Neural cell (in vitro differentiated cells): ENCODE measurements around the gene SLC6A18. TPM values are rescaled to one million over a fixed set of nuclear protein-coding genes. Genes with fewer than 3 reads are reported as not detected.

Experiments
- H2AFZ ChIP-seq: fragments of 200-600, 300-800 bp; sonication (generic), shearing (Covaris generic); 2 replicates; pipeline ENCODE4 v1.6.0; 2014; ENCODE audit warnings: low read depth, mild to moderate bottlenecking, antibody characterized with exemption, low read length, moderate library complexity
- H3F3A ChIP-seq: fragments of 200-600 bp; shearing (Covaris generic); 2 replicates; pipeline ENCODE4 v1.6.1; 2016; ENCODE audit warnings: mild to moderate bottlenecking, moderate library complexity, mixed read lengths, antibody characterized with exemption, low read length; ENCODE audit not compliant: insufficient read depth, poor library complexity, severe bottlenecking
- H3K27ac ChIP-seq: fragments of 200-600, 300-800 bp; sonication (generic), shearing (Covaris generic); 2 replicates; pipeline ENCODE4 v1.5.1; 2014; ENCODE audit warnings: mild to moderate bottlenecking, low read length, moderate library complexity
- H3K27me3 ChIP-seq: fragments of 300-800, 200-600 bp; sonication (generic), shearing (Covaris generic); 2 replicates; pipeline ENCODE4 v1.6.0; 2014; ENCODE audit warnings: mild to moderate bottlenecking, low read depth, low read length, moderate library complexity; ENCODE audit not compliant: insufficient read depth
- H3K36me3 ChIP-seq: fragments of 300-800, 200-600 bp; sonication (generic), shearing (Covaris generic); 2 replicates; pipeline ENCODE4 v1.5.1; 2014; ENCODE audit warnings: mild to moderate bottlenecking, antibody characterized with exemption, low read length, moderate library complexity; ENCODE audit not compliant: insufficient read depth
- H3K4me2 ChIP-seq: fragments of 300-800, 200-600 bp; sonication (generic), shearing (Covaris generic); 2 replicates; pipeline ENCODE4 v1.6.0; 2014; ENCODE audit warnings: mild to moderate bottlenecking, low read length
- H3K4me3 ChIP-seq: fragments of 300-800, 200-600 bp; sonication (generic), shearing (Covaris generic); 2 replicates; pipeline ENCODE4 v1.5.1; 2014; ENCODE audit warnings: mild to moderate bottlenecking, low read length, moderate library complexity
- H3K79me2 ChIP-seq: fragments of 200-600 bp; shearing (Covaris generic); replicated peaks from 2 replicates; pipeline ENCODE4 v1.6.0; 2014; ENCODE audit warnings: mild to moderate bottlenecking, low read length, moderate library complexity; ENCODE audit not compliant: insufficient read depth
- H3K9ac ChIP-seq: fragments of 300-800, 200-600 bp; sonication (generic), shearing (Covaris generic); 2 replicates; pipeline ENCODE4 v1.6.1; 2016; ENCODE audit warnings: mild to moderate bottlenecking, low read length, mixed read lengths
- H3K9me2 ChIP-seq: fragments of 200-600 bp; shearing (Covaris generic); 2 replicates; pipeline ENCODE4 v1.6.1; 2016; ENCODE audit warnings: mild to moderate bottlenecking, low read length, mixed read lengths; ENCODE audit not compliant: insufficient read depth
- H3K9me3 ChIP-seq: fragments of 200-600, 300-800 bp; sonication (generic), shearing (Covaris generic); 2 replicates; pipeline ENCODE4 v1.6.1; 2016; ENCODE audit warnings: mild to moderate bottlenecking, mixed run types, low read length, moderate library complexity, mixed read lengths
- H4K20me1 ChIP-seq: fragments of 200-600 bp; shearing (Covaris generic); 2 replicates; pipeline ENCODE4 v1.6.1; 2016; ENCODE audit warnings: mild to moderate bottlenecking, mixed run types; ENCODE audit not compliant: insufficient read depth
- EP300 ChIP-seq: fragments of 450-650 bp; conservative IDR thresholded peaks from 2 replicates; pipeline ENCODE4 v1.6.1; 2014; ENCODE audit warnings: antibody characterized with exemption, mild to moderate bottlenecking, moderate library complexity; ENCODE audit not compliant: poor library complexity, severe bottlenecking
- EZH2 ChIP-seq: fragments of 200-600, 300-800 bp; shearing (Covaris generic), sonication (generic); IDR thresholded peaks from 2 replicates; pipeline ENCODE4 v1.6.1; 2014; ENCODE audit warnings: antibody characterized with exemption, low read length, borderline replicate concordance, mild to moderate bottlenecking; ENCODE audit not compliant: insufficient read depth, poor library complexity, severe bottlenecking
- MXI1 ChIP-seq: fragments of 450-650 bp; conservative IDR thresholded peaks from 2 replicates; pipeline ENCODE4 v1.6.1; 2014; ENCODE audit warnings: antibody characterized with exemption, mild to moderate bottlenecking; ENCODE audit not compliant: poor library complexity, severe bottlenecking
- POLR2AphosphoS5 ChIP-seq: IDR thresholded peaks from 2 replicates; pipeline ENCODE4 v1.6.1; 2012
- RAD21 ChIP-seq: fragments of 450-650 bp; conservative IDR thresholded peaks from 2 replicates; pipeline ENCODE4 v1.6.1; 2014; ENCODE audit warnings: antibody characterized with exemption, mild to moderate bottlenecking, moderate library complexity
- REST ChIP-seq: IDR thresholded peaks from 2 replicates; pipeline ENCODE4 v1.6.1; 2012; ENCODE audit warnings: borderline replicate concordance
- SMC3 ChIP-seq: fragments of 450-650 bp; conservative IDR thresholded peaks from 2 replicates; pipeline ENCODE4 v1.6.1; 2014; ENCODE audit warnings: antibody characterized with exemption, mild to moderate bottlenecking, moderate library complexity; ENCODE audit not compliant: poor library complexity
- TAF1 ChIP-seq: IDR thresholded peaks from 2 replicates; pipeline ENCODE4 v1.6.1; 2012; ENCODE audit warnings: low read depth
- polyA plus RNA-seq: library from polyadenylated mRNA; depleted of rRNA; stranded (reverse); fragments of >200 nt; gene quantifications from 2 replicates; pipeline ENCODE4 v1.2.3, GENCODE V29; 2014
- TF ChIP-seq, protein P1 (sequence below): fragments of 450-650 bp; IDR thresholded peaks from 2 replicates; pipeline ENCODE4 v1.5.1; 2014; ENCODE audit warnings: antibody characterized with exemption, mild to moderate bottlenecking, moderate library complexity; ENCODE audit not compliant: poor library complexity, severe bottlenecking

Gene SLC6A18
- polyA plus RNA-seq, 1 donor from 2014 or later, result not detected

DNA sequence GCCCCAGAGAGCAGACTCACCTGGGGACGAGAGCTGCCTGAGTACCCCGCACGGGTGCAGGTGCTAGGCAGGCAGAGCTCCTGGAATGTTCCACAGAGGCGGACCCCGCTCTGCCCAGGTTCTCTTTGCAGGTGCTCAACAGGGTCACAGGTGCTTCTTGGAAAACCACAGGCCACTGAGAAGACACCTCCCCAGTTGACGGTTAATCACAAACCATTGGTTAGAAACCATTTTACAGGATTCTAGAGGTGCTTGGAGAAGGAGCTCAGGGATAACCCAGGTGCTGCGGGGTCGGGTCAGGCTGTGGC lies 41.1 kb upstream of the SLC6A18 start:
- Histone ChIP-seq H3K9me3 (no peaks in the 10 kb centered on the region), H3K9me2 (no peaks in the 10 kb centered on the region), H3F3A (no peaks in the 10 kb centered on the region), H3K79me2 (no peaks in the 10 kb centered on the region), H3K27ac (no peak overlapping the region), H3K4me2 (no peak overlapping the region), H3K27me3 (no peaks in the 10 kb centered on the region), H4K20me1 (no peaks in the 10 kb centered on the region), H2AFZ (no peak overlapping the region), H3K4me3 (no peak overlapping the region), H3K9ac (no peak overlapping the region), H3K36me3 (no peaks in the 10 kb centered on the region)
- TF ChIP-seq MXI1 (no peak), TAF1 (no peak), SMC3 (no peak), RAD21 (no peak), POLR2AphosphoS5 (no peak), REST (no peak), EP300 (no peak), EZH2 (no peak)
- TF ChIP-seq, protein P1, sequence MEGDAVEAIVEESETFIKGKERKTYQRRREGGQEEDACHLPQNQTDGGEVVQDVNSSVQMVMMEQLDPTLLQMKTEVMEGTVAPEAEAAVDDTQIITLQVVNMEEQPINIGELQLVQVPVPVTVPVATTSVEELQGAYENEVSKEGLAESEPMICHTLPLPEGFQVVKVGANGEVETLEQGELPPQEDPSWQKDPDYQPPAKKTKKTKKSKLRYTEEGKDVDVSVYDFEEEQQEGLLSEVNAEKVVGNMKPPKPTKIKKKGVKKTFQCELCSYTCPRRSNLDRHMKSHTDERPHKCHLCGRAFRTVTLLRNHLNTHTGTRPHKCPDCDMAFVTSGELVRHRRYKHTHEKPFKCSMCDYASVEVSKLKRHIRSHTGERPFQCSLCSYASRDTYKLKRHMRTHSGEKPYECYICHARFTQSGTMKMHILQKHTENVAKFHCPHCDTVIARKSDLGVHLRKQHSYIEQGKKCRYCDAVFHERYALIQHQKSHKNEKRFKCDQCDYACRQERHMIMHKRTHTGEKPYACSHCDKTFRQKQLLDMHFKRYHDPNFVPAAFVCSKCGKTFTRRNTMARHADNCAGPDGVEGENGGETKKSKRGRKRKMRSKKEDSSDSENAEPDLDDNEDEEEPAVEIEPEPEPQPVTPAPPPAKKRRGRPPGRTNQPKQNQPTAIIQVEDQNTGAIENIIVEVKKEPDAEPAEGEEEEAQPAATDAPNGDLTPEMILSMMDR, result no peak

- no peaks in the 10 kb centered on the region for H3K9me3 ChIP-seq
- no peak overlapping the region for H3K9ac ChIP-seq
- no peaks in the 10 kb centered on the region for H4K20me1 ChIP-seq
- H3K36me3 ChIP-seq, result no peaks in the 10 kb centered on the region
- no peaks in the 10 kb centered on the region for H3F3A ChIP-seq
- no peak for TF ChIP-seq REST
- no peak for TF ChIP-seq EP300
- no peak for TF ChIP-seq EZH2
- H2AFZ ChIP-seq, result no peak overlapping the region
- H3K79me2 ChIP-seq, result no peaks in the 10 kb centered on the region
- no peak overlapping the region for H3K4me3 ChIP-seq
- H3K27me3 ChIP-seq, result no peaks in the 10 kb centered on the region
- no peak overlapping the region for H3K4me2 ChIP-seq
- no peaks in the 10 kb centered on the region for H3K9me2 ChIP-seq
- H3K27ac ChIP-seq, result no peak overlapping the region
Measured at GRCh38 chr5:1184481-1184880, 40.7 kb upstream of the SLC6A18 start.
